ENCODE results near the gene KPNA1.

DNA sequence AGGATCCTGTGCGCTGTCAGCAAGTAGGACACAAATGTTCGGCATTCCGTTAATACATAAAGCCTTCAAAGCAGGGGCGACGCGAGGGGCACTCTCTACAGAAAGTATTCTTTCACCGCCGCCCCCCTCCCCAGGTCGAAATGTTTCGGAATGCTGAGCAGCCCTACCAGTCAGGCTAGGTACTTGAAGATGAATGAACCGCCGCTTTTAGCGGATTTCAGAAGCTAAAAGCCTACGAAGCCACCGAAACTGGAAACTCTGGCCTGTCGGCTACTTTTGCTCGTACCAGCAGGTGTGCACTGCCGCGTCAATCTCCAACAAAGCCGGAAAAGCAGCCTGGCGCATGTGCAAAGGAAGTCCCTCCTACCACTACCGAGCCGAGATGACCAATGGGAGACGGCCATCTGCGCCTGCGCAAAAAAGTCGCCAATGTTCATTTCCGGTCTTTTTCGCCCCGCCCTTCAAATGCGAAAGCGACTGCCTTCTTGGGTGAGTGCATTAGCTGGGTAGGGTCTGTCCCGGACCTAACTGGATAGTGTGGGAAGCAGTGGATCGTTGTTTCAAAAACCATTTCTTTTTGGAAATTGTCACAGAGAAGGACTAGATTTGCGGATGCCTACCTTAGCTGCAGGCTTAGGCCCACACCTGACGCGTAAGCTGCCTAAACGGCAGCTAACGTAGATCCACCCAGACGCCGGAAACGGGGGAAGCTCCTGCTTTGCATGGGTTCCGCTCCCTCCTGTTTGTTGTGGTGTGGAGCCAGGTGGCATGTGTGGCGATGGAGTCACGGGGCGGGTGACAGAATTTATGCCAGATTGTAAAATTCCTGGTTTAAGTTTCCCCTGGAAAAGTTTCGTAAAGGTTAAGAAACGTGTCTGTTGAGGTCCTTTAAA, 98.7 kb downstream of the KPNA1 start, which contains the start of gene WDR5B:
- TF ChIP-seq CTCF (IDR thresholded peaks at IDR 0.05; ENCODE audit: low read depth, low read length) = no peak
- peak; percentile 95 for TF ChIP-seq POLR2A (IDR thresholded peaks at IDR 0.05; ENCODE audit: extremely low read depth, insufficient read length)
